GM12865 (cell line): ENCODE results near the gene RARS2.

Source experiments
- DNase-seq: peaks from one replicate; pipeline ENCODE4 v3.0.0; 2010; ENCODE audit warnings: low read depth
- H3K4me3 ChIP-seq: 2 replicates; pipeline ENCODE4 v1.5.1; 2011; ENCODE audit warnings: mild to moderate bottlenecking, low read depth, low read length, control low read depth
- TF ChIP-seq, protein P1 (sequence below): IDR thresholded peaks from 2 replicates; pipeline ENCODE4 v1.5.1; 2011; ENCODE audit warnings: low read length, control low read depth, low read depth, inconsistent platforms; ENCODE audit not compliant: insufficient read depth; ENCODE audit errors: missing control alignments

The RARS2 gene, protein sequence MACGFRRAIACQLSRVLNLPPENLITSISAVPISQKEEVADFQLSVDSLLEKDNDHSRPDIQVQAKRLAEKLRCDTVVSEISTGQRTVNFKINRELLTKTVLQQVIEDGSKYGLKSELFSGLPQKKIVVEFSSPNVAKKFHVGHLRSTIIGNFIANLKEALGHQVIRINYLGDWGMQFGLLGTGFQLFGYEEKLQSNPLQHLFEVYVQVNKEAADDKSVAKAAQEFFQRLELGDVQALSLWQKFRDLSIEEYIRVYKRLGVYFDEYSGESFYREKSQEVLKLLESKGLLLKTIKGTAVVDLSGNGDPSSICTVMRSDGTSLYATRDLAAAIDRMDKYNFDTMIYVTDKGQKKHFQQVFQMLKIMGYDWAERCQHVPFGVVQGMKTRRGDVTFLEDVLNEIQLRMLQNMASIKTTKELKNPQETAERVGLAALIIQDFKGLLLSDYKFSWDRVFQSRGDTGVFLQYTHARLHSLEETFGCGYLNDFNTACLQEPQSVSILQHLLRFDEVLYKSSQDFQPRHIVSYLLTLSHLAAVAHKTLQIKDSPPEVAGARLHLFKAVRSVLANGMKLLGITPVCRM

DNA sequence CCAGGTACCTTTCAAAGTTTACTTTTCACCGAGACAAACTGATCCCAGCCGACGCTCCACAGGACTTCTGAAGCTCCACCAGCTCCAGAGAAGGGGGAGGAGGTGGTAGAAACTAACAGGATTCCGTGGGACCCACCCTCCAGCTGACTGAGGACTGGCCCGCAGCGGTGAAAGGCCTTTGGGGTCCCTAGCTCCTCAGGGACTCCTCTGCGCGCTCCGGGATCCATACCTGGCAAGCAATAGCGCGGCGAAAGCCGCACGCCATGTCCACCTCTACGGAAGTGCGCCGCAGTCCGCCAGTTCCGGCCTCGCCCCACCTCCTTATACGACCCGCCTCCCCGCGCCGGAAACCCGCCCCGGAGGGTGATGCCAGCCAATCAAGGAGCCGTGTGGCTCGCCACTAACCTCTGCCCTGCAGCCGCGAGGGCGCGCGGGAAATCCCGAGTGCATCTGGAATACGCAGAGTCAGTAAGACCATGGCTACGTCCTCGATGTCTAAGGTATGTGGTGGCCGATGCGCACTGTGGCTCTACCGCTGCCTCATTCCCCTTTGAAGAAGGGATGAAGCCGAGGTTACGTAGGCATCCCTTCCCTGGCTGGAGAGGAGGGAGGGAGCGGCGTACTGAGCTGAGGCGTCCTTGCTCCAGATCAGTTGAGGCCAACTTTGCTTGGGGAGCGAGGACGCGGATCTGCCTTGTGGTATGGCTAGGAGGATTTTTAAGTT lies at the start of gene RARS2, which contains the start of gene ORC3:
Gene RARS2 (minus strand): TSS at position 295 of the 724 bp plus-strand sequence. CDS start 30 bp downstream, at position 265.
Gene ORC3 (plus strand): TSS at position 443 of the 724 bp plus-strand sequence. CDS start 34 bp downstream, at position 477.
- H3K4me3 ChIP-seq = peak within 1 kb of the TSS; percentile 98
- peak; percentile 96 for DNase-seq
- TF ChIP-seq, protein P1, sequence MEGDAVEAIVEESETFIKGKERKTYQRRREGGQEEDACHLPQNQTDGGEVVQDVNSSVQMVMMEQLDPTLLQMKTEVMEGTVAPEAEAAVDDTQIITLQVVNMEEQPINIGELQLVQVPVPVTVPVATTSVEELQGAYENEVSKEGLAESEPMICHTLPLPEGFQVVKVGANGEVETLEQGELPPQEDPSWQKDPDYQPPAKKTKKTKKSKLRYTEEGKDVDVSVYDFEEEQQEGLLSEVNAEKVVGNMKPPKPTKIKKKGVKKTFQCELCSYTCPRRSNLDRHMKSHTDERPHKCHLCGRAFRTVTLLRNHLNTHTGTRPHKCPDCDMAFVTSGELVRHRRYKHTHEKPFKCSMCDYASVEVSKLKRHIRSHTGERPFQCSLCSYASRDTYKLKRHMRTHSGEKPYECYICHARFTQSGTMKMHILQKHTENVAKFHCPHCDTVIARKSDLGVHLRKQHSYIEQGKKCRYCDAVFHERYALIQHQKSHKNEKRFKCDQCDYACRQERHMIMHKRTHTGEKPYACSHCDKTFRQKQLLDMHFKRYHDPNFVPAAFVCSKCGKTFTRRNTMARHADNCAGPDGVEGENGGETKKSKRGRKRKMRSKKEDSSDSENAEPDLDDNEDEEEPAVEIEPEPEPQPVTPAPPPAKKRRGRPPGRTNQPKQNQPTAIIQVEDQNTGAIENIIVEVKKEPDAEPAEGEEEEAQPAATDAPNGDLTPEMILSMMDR = no peak

DNA sequence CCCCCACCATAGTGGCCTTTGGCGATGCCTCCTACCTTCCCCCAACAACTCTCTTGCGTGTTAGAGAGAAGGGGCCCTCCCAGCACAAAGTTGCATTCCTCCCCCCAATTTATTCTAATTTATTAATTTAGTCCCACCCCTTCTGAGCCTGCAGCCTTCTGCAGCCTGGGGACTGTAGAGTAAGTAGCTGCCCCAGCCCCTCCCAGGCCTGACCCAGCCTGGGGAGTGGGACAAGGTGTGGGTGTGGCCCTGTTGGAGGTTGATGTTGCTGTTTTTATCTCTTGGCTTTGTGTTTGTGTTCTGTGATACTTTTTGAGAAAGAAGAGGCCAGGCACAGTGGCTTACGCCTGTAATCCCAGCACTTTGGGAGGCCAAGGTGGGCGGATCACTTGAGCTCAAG lies 49.6 kb upstream of the RARS2 start:
- TF ChIP-seq, protein P1 = no peak
- no peak overlapping the region for H3K4me3 ChIP-seq
- DNase-seq = no peak

DNA sequence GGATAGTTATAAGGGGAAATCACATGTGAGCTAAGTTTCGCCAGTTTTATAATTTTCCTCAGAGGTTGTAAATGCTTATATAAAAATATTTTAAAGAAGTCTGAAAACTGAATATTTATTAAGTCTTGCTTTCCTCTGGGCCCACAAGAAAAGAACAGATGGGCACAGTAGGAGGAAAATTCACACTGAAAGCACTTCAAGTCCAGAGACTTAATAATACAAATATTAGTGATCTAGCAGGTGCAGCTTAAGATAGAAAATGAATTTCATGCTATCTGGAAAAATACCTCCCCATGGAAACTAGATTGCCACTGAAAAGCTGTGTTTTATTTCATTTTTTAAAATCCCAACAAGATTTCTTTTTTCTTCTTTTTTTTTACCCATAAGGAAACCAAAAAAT lies 47.3 kb upstream of the RARS2 start:
- DNase-seq = no peak
- TF ChIP-seq, protein P1 = no peak

DNA sequence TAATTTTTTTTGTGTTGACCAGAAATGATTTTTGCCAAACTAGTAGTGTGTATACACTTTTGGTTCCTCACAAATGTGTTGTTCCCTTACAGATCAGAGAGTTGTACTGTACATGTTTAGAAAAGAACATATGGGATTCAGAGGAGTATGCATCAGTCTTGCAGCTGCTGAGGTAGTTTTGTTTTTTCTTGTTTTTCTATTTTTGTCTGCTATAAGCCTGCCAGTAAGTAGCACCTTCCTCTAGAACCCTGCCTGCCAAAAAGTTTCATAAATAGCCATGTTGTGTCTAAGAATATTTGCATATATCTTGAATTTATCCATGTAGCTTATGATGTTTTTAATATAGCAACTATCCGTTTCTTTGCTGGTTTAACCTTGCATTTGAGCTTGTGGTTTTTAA lies 46.5 kb upstream of the RARS2 start:
- peak; percentile 15 for DNase-seq
- H3K4me3 ChIP-seq = no peak overlapping the region
- TF ChIP-seq, protein P1 = no peak

More for the DNA sequence above, 47.3 kb upstream of the RARS2 start:
- H3K4me3 ChIP-seq = no peak overlapping the region

DNA sequence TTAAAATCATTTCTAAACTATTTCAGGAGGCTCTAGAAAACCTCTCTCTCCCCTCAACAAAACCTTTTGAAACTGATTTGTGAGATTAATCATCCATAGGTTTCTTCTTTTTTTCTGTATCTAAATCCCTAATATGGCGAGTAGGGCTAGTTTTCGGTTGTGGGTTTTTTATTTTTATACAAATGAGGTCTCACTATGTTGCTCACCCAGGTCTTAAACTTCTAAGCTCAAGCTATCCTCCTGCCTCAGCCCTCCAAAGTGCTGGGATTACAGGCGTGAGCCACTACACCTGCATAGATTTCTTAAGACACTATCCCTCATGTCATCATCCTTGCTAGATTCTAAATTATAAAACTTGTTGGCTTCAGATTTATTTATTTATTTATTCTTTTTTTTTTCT lies 44.1 kb upstream of the RARS2 start:
- TF ChIP-seq, protein P1 = no peak
- no peak for DNase-seq
- H3K4me3 ChIP-seq = no peak overlapping the region

DNA sequence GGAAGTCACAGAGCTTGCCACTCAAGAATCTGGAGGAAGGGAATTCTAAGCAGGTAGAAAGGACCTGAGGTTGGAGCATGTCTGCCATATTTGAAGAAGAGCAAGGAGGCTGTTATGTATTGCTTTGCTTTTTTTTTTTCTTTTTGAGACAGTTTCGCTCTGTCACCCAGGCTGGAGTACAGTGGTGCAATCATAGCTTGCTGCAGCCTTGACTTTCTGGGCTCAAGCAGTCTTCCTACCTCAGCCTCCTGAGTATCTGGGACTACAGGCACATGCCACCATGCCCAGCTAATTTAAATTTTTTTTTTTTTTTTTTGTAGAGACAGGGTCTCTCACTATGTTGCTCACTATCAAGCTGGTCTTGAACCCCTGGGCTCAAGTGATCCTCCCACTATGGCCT lies 41.0 kb upstream of the RARS2 start:
- DNase-seq = no peak
- TF ChIP-seq, protein P1 = no peak
- no peak overlapping the region for H3K4me3 ChIP-seq
